22Rv1 (cell line): ENCODE results near the gene DIP2C.

Experiments used
- H3K27ac ChIP-seq: fragments of 450-650 bp; 2 replicates; pipeline ENCODE4 v1.5.1; 2017
- ZFX ChIP-seq: fragments of 450-650 bp; IDR thresholded peaks from 2 replicates; pipeline ENCODE4 v1.6.1; 2017; ENCODE audit warnings: antibody characterized with exemption, borderline replicate concordance
- TF ChIP-seq, protein P1 (sequence below): fragments of 450-650 bp; IDR thresholded peaks from 2 replicates; pipeline ENCODE4 v1.5.1; 2017; ENCODE audit warnings: mild to moderate bottlenecking

DIP2C gene

DNA sequence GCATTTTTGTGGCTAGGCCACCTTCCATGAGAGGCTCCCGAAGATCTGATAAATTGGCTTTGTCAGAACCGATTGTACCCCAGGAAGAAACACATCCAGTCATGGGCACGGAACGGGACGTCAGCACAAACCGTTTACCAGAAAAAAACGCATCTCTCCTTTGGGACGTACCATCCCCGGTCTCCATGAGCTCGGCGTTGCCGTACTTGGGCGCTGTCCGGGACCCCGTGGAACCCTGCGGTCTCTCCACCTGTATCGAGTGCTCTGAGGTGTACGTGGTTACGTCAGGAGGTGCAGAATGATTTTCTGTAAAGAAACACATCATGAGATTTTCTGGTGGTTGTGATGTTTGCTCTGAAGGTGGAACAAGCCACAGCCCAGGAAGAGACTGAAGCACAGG is 270.6 kb downstream of the DIP2C start:
- no peak overlapping the region for H3K27ac ChIP-seq
- TF ChIP-seq ZFX: no peak
- TF ChIP-seq, protein P1, sequence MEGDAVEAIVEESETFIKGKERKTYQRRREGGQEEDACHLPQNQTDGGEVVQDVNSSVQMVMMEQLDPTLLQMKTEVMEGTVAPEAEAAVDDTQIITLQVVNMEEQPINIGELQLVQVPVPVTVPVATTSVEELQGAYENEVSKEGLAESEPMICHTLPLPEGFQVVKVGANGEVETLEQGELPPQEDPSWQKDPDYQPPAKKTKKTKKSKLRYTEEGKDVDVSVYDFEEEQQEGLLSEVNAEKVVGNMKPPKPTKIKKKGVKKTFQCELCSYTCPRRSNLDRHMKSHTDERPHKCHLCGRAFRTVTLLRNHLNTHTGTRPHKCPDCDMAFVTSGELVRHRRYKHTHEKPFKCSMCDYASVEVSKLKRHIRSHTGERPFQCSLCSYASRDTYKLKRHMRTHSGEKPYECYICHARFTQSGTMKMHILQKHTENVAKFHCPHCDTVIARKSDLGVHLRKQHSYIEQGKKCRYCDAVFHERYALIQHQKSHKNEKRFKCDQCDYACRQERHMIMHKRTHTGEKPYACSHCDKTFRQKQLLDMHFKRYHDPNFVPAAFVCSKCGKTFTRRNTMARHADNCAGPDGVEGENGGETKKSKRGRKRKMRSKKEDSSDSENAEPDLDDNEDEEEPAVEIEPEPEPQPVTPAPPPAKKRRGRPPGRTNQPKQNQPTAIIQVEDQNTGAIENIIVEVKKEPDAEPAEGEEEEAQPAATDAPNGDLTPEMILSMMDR: no peak

DNA sequence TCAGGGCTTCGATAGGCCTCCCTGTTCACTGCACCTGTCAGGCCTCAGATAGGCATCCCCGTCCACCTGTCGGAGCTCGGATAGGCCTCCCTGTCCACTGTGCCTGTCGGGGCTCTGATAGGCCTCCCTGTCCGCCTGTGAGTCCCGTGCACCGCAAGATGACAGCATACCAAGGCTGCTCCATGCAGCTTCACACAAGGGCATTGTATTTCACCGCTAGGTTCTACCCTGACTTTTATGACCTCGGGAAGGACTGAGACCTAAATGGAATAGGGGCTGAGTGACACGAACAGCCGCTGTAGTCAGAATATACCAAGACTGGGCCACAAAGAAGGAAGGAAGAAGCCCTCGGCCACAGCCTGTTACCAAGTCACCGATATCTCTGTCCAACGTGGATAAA is 271.2 kb downstream of the DIP2C start:
- TF ChIP-seq ZFX: no peak
- TF ChIP-seq, protein P1: no peak
- no peak overlapping the region for H3K27ac ChIP-seq

DNA sequence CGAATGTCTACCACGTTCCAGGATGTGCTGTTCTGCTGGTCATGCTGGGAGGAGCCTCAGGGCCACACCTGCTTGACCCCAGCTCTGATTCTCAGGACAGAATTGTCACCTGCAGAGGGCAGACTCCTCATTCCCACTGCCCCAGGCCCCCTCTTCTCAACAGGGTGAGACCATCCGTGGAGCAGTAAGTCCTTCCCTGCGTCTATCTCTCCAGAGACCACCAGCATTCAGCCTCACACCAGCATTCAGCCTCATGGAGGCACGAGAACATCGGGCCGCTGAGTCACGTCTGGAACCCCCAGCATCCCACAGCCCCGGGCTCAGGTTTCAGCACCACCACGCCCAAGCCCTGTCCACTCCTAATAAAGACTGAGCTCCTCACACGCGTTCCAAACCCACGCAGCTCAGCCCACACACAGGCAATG is 273.4 kb downstream of the DIP2C start:
- TF ChIP-seq, protein P1: peak; percentile 25
- no peak for TF ChIP-seq ZFX
- no peak overlapping the region for H3K27ac ChIP-seq

DNA sequence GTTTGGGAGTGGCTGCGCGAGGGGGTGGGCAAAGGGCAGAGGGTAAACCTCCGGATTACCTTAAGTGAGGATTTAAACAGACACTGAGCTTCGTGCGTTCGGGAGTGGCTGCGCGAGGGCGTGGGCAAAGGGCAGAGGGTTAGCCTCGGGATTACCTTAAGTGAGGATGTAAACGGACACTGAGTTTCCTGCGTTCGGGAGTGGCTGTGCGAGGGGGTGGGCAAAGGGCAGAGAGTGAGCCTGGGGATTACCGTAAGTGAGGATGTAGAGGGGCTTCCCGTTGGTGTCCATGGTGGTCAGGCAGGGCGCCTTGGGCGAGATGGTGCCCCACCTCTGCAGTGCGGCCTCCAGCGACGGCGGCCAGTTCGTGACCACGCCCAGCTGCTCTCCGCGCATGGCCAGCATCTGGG is 275.8 kb downstream of the DIP2C start:
- TF ChIP-seq, protein P1: no peak
- no peak for TF ChIP-seq ZFX
- no peak overlapping the region for H3K27ac ChIP-seq

DNA sequence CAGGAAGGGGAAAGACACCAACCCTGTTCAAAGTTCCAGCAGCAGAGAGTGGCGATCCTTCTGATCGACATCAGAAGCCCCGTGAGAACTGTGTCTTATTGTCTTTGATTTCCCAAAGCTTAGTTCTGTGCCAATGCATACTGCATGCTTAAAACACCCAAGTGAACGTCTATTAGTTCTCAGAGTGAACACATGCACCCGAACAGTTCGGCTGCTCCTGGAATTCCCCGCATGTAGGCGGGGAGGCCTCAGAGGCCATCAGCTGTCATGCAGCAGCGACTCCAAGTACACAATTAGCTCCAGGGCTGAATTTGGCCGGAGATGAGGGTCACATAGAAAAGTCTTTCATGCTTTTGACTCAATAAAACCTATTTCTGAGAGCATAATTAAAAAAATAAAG is 277.4 kb downstream of the DIP2C start:
- no peak for TF ChIP-seq ZFX
- TF ChIP-seq, protein P1: no peak
- no peak overlapping the region for H3K27ac ChIP-seq

DNA sequence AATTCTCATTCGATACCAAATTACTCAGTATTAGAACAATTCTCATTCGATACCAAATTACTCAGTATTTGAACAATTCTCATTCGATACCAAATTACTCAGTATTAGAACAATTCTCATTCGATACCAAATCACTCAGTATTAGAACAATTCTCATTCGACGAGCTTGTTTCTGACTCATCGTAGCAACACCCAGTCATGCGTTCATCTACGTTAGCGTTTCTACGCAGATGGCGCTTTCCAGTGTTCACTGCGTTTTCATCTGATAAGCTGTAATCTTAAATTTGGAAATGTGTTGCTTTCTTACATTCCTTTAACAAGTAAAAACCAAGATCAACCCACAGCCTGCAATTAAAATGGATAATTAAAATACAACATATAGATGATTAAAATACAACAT is 277.9 kb downstream of the DIP2C start:
- no peak overlapping the region for H3K27ac ChIP-seq
- TF ChIP-seq ZFX: no peak
- TF ChIP-seq, protein P1: no peak

DNA sequence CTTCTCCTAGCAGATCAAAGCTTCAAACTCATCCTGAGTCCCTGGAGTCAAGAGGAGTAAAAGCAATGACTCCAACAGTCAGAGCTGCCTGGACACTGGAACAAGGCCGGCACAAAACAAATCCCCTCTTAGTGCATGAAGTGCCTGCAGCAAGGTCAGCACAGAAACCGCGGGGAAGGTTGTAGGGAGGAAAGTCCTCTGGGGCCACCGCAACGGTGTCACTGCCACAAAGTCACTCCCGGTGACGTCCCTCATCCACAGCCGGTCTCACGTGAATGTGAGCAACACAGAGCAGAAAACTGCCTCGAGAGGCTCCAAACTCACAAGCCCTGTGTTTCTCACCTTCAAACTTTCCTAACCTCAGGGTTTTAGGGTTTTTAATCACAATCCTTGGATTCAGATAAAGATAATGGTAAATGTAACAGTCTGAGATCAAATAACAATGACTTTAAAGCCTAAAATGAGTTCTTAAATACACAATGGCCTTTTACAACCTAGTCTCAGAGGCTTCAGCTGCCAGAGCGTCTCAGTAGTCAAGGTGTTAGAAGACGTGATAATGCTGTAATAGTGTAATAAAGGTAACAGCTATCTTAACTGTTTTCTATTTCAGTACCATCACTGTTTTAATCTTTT is 279.9 kb downstream of the DIP2C start:
- TF ChIP-seq ZFX: no peak
- TF ChIP-seq, protein P1: no peak

More for the DNA sequence above, 279.9 kb downstream of the DIP2C start:
- no peak overlapping the region for H3K27ac ChIP-seq
